ENCODE results near the gene ABCG8.

ABCG8 gene

GRCh38 chr2:43927442-43927841 lies 88.7 kb downstream of the ABCG8 start:
- Histone ChIP-seq H3K27ac (ENCODE audit: low read depth, low read length) (no peak overlapping the region), H3K4me3 (ENCODE audit: low read depth, low read length) (no peak overlapping the region), H3K4me1 (ENCODE audit: control insufficient read depth, insufficient read depth, low read length) (no peaks in the 10 kb centered on the region), H3K27me3 (ENCODE audit: control insufficient read depth, insufficient read depth, low read length) (no peaks in the 10 kb centered on the region), H3K36me3 (ENCODE audit: control insufficient read depth, insufficient read depth, low read length) (peaks cover 98% of the 10 kb centered on the region), H3K9ac (ENCODE audit: low read length) (no peak overlapping the region), H3K9me3 (ENCODE audit: control insufficient read depth, insufficient read depth, low read depth, low read length) (no peaks in the 10 kb centered on the region)

GRCh38 chr2:43931293-43931692 lies 92.5 kb downstream of the ABCG8 start:
- H3K4me3 ChIP-seq (ENCODE audit: low read depth, low read length) = no peak overlapping the region
- H3K27me3 ChIP-seq (ENCODE audit: control insufficient read depth, insufficient read depth, low read length) = no peaks in the 10 kb centered on the region
- H3K4me1 ChIP-seq (ENCODE audit: control insufficient read depth, insufficient read depth, low read length) = no peaks in the 10 kb centered on the region
- H3K9me3 ChIP-seq (ENCODE audit: control insufficient read depth, insufficient read depth, low read depth, low read length) = no peaks in the 10 kb centered on the region
- no peak overlapping the region for H3K9ac ChIP-seq (ENCODE audit: low read length)
- H3K36me3 ChIP-seq (ENCODE audit: control insufficient read depth, insufficient read depth, low read length) = peaks cover 95% of the 10 kb centered on the region
- H3K27ac ChIP-seq (ENCODE audit: low read depth, low read length) = no peak overlapping the region

Data from HUES6 (cell line).